ENCODE data around the gene LCAT.
"Not testable (repeated sequence)": the region's sequence is repeated elsewhere in the genome, so short reads cannot be mapped to it uniquely, and the experiment has no call there.

The LCAT gene, protein sequence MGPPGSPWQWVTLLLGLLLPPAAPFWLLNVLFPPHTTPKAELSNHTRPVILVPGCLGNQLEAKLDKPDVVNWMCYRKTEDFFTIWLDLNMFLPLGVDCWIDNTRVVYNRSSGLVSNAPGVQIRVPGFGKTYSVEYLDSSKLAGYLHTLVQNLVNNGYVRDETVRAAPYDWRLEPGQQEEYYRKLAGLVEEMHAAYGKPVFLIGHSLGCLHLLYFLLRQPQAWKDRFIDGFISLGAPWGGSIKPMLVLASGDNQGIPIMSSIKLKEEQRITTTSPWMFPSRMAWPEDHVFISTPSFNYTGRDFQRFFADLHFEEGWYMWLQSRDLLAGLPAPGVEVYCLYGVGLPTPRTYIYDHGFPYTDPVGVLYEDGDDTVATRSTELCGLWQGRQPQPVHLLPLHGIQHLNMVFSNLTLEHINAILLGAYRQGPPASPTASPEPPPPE

DNA sequence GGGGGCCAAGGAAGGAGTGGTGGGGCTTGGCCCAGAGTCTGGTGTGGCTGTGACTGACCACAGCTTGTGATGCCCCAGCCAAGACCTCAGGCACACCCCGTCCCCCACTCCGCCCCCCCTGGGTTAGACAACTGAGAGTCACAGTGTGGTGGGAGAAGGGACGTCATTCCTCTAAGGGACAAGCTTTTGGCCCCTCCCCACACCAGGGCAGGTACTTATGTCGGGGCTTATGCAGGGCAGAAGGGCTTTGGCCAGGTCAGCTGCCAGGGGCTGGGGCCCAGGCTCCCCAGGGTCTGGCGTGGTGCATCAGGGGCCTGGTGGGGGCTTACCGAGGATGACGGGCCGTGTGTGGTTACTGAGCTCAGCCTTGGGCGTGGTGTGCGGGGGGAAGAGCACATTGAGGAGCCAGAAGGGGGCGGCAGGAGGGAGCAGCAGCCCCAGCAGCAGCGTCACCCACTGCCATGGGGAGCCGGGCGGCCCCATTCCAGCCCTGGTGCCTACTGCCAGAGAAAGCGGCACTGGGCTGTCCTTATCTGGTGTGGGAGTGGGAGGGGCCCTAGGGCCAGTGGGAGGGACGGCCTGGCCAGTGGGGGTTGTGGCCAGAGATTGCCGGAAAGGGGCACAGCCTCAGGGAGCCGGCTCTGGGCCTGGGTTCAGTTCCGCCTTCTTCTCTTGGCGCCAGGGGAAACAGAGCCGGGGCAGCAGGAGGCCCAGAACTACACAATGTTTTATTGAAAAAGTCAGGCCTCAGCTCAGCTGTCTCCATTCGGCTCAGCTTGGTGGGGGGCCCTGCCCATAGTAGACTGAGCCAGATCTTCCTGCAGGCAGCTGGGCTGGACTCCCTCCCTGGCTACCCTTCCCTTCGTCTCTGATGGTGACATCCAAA, at the start of gene LCAT:
Gene LCAT, minus strand, starts transcription at position 502 of the 886 bp plus-strand sequence. Its CDS starts 19 bp downstream, at position 483.
- no peak for DNase-seq

DNA sequence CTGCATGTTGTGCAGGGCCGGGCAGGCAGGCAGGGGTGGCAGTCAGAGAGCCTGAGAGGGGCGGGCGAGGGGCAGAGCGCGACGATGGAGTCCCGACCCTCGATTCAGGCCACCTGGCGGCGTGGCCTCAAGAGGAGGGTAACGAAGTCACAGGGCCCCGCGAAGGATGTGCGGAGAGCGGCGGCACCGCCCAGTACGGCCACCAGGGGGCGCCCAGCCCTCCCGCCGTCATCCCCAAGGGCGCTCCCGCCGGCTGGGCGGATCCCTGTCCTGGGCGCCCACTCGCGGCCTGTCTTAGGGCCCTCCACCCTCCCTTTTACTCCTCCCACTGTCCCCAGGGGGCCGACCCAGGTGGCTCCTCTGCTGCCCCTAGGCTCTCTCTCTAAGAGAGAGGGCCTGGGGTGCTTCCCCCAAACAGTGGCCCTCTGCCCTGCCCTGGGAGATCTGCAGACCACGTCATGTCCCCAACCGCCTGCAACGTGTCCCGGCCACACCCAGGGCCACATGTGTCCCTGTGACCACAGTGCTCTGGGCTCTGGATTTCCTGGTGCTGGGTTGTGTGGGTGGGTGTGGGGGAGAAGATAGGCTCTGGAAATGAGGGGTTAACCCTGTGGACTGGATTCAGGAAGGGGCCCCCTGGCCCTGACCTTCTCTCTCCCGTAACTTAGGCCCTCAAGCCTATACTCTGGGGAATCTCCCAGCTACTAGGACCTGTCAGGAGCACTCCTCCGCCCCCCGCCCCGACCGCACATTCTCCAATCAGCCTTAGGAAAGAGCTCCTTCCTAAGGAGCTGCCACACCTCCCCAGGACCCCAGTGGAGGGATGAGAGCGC, 49.5 kb upstream of the LCAT start:
- DNase-seq = peak; percentile 86

DNA sequence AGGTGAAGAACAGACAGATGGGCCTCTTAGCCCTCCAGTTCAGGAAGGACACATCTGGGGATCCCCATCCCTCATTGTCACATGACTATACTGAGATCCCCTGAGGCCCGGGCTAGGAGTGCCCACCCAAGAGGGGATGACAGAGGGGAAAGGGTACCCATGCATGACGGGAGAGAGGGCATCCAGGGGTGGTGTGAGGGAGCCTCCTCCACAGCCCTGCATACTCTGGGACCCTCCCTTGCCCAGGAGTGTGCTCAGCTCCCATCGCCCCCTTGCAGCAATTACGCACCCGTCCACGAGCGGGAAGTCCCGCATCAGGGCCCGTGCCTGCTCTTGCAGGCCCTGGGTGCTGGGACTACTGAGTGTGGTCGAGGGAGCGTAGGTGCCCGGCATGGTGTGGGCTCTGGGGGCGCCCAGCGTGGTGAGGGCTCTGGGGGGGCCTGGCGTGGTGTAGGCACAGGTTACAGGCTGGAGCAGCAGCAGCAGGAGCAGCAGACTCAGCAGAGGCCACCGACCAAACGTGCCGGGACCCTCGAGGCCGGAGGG, 48.8 kb upstream of the LCAT start:
- DNase-seq = no peak

DNA sequence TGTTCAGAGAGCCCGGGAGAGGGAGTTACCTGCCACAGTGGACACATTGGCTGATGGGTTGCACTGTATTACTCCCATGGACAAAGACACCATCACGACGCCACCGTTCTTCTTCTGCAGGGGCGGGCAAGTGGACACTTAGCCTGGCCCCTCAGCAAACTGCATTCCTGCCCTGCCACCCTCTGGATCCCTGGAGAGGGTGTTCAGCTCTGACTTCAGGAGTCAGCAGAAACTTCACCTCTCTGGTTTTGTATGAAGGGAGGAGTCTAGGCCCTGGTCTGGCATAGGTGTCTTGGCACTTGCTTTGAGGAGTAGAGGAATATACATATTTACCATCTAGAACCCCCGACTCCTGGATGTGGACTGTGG, 46.1 kb upstream of the LCAT start:
- DNase-seq = no peak

DNA sequence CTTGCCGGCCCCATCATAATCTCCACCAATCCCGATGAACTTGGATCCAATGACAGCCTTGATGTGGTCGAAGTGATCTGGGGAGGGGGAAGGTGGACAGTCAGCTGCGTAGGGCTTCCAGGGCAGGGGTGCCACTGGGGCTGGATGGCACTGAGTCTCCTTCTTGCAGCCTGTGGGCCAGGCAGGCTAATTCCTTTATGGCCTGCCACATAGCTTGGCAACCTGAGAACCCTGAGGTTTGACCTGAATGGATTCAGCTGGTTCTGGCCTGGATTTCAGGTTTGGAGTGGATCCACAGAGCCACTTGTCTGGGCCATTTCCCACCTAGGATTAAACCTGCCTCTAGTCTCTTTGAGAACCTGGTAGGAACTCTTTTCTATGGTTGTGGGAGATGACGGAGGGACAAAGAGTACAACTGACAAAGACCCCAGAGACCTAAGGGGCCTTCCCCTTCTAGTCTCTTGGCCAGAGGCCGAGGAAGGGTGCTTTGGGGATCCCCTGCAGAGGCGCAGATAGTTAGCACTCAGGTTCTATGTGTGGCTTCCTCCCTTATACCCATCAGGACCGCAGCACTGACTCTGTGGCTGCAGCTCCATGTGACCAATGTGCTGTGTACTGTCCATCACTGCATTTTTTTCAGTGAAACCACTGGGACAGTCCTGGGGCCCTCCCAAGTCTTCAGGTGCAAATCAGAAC, 45.5 kb upstream of the LCAT start:
- DNase-seq = no peak

DNA sequence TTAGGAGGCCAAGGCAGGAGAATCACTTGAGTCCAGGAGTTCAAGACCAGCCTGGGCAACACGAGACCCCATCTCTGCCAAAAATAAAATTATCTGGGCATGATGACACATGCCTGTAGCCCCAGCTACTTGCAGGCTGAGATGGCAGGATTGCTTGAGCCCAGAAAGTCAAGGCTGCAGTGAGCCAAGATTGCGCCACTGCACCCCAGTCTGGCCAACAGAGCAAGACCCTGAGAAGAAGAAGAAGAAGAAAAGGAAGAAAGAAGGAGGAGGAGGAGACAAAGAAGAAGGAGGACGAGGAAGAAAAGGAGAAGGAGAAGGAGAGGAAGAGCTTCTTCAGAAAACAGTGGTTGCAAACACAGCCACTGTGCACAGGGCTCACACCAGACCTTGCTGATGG, 44.8 kb upstream of the LCAT start:
- DNase-seq = no peak

DNA sequence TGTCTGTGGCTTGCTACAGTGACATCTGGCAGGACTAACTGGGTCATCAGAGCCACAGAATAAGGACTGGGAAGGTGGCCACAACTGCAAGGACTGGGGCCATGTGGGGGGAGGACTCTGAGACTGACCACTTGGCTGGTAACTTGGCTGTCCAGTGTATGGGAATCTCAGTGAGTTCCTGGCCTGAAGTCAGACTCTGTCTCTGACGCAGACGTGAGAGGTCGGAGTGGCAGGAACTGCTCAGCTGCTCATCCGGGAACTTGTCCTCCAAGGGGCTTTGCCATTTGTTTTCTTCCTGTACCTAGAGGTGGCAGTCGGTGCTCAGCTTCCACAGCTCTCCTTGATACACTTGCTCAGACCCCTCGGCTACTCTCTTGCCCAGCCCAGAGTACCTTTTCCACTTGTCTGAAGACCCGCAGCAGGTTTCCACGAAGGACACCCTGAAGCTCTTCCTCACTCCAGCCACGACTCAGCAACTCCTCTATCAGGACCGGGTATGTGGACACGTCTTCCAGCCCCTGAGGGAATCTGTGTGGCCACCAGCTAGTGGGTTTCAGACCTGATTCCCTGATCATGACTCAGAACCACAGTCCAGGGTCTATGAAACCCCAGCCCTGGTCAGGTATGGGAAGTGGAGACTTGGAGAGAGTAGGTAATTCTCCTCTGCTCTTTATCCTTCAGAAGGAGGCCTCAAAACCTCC, 43.7 kb upstream of the LCAT start:
- DNase-seq = no peak

DNA sequence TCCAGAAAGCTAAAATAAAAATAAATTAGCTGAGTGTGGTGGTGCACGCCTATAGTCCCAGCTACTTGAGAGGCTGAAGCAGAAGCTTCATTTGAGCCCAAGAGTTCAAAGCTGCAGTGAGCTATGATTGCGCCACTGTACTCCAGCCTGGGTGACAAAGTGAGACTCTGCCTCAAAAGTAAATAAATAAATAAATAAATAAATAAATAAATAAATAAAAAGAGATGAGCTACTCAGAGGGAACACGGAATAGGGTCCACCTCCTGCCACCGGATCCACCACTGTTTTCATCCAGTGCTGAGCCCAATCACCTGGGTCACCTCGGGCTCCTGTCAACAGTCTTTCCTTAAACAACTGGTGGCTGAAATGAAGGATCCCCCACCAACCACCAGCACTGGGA, 43.0 kb upstream of the LCAT start:
- DNase-seq = no peak

DNA sequence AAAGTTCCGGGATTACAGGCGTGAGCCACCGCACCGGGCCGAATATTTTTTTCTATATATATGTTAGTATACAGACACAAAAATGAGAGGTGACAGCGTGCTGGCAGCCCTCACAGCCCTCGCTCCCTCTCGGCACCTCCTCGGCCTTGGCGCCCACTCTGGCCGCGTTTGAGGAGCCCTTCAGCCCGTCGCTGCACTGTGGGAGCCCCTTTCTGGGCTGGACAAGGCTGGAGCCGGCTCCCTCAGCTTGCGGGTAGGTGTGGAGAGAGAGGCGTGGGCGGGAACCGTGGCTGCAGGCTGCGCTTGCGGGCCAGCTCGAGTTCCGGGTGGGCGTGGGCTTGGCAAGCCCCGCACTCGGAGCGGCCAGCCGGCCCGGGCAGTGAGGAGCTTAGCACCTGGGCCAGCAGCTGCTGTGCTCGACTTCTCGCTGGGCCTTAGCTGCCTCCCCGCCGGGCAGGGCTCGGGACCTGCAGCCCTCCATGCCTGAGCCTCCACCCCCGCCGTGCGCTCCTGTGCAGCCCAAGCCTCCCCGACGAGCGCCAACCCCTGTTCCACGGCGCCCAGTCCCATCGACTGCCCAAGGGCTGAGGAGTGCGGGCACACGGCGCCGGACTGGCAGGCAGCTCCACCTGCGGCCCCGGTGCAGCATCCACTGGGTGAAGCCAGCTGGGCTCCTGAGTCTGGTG, 38.2 kb upstream of the LCAT start:
- no peak for DNase-seq

DNA sequence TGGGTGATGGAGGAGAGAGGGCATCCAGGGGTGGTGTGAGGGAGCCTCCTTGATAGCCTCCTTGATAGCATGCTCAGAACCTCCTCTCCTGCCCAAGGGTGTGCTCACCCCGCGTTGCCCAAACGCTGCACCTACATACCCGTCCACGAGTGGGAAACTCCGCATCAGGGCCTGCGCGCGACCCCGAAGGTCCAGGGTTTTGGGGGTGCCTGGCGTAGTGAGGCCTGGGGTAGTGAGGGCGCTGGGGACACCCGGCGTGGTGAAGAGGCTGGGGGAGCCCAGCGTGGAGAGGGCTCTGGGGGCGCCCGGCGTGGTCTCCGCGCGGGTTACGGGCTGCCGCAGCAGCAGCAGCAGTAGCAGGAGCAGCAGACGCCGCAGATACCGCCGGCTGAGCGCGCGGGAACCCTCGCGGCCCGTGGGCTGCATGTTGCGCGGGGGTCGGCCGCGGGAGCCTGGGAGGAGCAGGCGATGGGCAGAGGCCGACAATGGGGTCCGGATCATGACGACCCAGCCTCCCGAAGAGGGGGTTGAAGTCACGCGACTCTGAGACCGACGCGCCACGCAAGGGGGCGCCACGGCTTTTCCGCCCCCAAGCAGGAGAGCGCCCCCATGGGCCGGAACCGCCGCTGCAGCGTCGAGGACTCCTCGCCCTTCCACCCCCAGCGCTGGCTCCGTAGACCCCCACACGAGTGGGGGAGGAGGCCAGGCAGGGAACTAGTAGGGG, 36.2 kb upstream of the LCAT start, which contains the start of gene DPEP3:
Gene DPEP3, minus strand, starts transcription at position 545 of the 724 bp plus-strand sequence. Its CDS starts 119 bp downstream, at position 426.
- no peak for DNase-seq

DNA sequence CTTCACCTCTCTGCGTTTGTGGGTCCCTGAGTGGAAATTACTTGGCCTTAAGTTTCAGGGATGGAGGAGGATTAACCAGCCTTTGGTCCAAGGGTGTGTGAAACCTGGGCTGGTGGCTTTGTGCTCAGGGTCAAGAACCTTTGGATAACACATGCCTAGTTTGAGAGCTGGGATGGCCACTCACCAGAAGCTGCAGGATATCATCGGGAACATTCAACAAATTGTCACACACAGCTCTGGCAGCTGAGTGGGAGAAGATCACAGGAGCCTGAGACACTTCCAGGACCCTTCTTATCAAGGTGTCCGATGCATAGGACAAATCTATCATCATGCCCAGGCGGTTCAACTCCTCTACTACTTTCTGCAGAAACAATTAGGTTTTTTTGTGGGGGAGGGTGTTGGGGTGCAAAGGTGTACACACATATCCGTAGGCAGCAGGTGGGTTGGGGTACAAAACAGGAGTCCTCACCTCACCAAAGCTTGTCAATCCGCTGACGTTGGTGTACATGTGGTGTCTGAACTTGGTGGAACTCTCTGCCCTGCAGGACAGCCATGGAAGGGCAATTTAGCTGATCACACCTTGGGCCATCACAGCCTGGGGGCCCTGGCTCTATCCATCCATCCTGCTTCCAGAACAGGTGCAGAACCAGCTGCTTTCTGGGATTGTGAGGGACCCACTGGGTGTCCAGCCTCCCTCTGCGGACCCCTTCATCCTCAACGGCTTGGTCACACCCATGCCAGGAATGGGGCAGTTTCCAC, 33.7 kb upstream of the LCAT start:
- DNase-seq = no peak

DNA sequence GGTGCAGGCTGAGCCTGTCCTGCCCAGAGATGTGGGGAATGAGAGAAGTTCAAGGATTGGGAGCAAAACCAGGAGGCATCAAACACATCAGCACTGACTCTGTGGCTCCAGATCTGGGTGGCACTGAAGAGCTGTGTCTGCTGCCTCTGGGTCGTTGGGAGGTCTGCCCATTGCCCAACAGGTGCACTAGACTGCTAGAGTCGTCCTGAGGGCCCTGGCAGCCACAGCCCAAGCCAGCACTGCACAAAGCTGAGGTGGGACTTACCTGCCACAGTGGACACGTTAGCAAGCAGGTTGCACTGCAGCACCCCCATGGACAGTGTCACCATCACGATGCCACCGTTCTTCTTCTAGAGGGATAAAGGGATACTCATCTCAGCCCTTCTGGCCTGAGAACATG, 33.1 kb upstream of the LCAT start:
- DNase-seq = no peak

DNA sequence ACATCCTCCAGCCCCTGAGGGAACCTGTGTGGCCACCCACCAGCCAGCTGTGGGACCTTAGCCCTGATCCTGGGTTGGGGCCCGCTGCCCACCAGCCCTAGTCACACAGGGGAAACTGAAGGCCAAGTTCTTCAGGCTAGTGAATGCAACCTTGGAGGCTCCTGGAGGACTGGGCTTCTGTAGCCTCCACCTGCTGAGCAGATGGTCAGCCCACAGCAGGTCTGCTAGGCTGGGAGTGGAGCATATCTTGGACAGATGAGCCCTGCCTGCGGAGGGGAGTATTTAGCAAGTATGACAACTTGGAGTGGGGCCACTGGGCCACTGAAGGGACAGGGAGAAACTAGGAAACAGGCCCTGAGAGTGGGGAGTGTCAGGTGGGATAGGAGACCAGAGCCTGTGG, 32.3 kb upstream of the LCAT start:
- no peak for DNase-seq

DNA sequence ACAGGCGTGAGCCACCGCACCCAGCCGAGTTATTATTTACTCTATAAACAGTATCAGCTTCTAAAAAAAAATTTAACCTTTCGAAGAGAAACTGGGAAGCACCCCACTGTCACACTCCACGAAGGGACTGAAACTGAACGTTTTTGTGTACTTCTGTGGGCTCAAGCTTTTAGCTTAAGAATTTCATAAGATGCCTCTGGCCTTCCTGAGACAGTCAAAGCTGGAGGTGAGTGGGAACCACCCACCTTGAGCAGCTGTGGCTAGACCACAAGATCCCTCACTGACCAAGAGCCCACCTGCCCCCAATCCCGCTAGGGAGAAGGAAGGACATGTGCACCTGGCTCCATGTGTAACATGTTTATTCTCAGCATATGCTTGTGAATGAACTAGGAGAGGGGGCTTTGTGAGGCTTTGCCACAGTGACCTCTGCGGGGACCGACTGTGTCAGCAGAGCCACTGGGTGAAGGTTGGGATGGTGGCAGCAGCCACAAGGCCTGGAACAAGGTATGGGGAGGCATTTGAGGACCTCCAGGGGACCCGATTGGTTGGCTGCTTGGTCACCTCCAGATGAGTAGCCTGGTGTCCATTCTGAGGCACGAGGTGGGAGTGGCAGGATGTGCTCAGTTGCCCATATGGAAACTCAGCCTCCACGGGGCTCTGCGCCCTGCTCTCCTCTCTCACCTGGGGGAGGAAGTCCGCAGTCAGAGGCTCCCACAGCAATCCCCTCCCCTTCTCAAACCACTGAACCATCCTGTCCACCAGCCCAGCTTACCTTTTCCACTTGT, 31.6 kb upstream of the LCAT start:
- no peak for DNase-seq

DNA sequence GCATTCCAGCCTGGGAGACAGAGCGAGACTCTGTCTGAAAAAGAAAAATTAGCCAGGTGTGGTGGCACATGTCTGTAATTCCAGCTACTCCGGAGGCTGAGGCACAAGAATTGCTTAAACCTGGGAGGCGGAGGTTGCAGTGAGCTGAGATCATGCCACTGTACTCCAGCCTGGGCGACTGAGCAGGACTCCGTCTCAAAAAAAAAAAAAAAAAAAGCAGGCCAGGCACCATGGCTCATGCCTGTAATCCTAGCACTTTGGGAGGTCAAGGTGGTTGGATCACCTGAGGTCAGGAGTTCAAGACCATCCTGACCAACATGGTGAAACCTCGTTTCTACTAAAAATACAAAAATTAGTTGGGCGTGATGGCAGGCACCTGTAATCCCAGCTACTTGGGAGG, 28.4 kb upstream of the LCAT start:
- not testable (repeated sequence) for DNase-seq

DNA sequence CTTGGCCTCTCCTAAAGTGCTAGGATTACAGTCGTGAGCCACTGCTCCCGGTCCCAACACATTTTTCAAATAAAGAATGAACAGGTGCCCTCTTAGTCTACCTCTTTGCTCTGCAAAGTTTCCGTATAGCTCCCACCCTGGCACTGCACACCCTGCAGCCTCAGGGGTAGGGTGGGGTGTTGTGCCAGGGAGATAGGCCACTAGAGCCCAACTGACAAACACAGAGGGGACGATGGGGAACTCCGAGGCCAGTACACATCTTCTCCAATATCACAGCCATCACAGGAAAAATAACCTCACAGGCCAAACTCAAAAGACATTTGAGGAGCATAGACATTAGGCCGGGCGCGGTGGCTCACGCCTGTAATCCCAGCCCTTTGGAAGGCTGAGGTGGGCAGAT, 27.2 kb upstream of the LCAT start:
- DNase-seq = no peak

DNA sequence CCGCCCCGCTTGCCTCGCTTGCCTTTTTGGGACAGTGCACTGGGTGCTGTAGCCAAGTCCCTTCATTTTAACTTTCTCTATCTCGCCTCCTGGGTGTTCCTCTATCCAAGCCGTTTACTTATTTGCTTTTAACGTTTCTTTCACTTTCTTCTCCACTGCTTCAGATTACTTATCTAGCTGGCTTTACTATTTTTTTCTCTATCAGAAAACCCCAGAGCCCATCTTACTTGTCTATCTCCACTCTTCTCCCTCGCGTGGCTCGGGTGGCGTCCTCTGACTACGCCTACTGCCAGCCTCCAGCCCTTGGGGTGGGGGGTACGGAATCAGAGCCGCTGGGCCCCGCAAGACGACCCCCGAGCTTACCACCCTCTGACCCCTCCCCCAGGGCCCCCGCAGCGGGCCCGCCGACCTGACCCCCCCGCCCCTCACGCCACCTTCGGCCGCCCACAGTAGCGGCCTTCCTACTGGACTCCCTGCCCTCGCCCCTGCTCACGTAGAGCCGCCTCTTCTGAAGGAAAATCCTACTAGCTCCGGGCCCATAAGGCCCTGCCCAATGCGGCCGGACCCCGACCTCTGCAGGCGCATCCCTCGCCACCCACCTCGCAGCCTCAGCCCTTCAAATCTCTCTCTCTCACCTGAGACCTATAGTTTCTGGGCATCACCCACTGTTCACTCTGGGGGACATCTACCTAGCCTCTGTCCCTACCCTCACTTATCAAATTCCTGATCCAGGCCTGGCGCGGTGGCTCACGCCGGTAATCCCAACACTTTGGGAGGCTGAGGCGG, 25.5 kb upstream of the LCAT start:
- peak; percentile 37 for DNase-seq

Measured in eye (tissue), 1 donor.